Fibroblast of skin of left biceps (primary cell): ENCODE measurements around the gene CLSTN2.

Source experiments
- DNase-seq, 2 experiments: peaks; one replicate each; pipeline ENCODE4 v3.0.0-alpha.2; 2013; ENCODE audit warnings: low read depth in 2 of 2

The CLSTN2 gene

GRCh38 chr3:140546649-140547048 is 611.7 kb downstream of the CLSTN2 start:
- DNase-seq: no peak

DNA sequence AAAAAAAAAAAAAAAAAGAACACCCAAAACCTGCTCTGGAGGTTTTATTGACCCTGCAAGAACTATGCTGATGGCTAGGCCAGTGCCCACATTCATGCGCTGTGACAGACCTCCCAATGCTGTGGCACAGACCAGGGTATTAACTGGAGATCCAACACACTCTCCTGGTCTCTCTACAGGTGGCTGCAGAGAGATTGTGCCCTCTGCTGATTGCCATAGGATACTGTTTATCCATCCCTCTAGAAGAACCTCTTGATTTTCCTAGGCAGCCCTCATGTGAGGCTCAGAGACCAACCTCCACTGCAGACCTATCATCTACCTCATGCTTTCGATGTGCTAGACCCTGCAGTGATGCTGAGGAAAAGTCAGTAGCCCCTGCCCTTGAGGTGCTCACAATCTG is 617.4 kb downstream of the CLSTN2 start:
- no peak for DNase-seq

- DNase-seq: no peak
Observed at GRCh38 chr3:140552898-140553297, 617.9 kb downstream of the CLSTN2 start.

DNA sequence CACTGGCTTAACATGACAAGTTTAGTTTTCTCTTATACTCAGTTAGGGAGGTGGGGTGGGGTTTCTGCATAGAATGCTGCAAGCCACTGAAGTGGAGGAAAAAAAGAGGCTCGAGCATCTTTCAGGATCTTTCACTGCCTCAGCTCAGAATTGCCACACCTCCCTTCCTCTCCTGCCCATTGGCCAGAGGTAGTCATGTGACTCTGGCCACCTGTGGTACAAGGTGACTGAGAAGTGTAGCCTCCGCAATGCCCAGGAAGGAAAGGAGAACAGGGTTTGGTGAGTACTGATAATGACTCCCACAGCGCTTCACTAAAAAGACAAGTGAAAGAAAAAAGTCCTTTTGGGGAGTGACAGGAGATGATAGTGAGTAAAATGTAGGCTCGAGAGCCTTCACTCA is 618.6 kb downstream of the CLSTN2 start:
- no peak for DNase-seq

DNA sequence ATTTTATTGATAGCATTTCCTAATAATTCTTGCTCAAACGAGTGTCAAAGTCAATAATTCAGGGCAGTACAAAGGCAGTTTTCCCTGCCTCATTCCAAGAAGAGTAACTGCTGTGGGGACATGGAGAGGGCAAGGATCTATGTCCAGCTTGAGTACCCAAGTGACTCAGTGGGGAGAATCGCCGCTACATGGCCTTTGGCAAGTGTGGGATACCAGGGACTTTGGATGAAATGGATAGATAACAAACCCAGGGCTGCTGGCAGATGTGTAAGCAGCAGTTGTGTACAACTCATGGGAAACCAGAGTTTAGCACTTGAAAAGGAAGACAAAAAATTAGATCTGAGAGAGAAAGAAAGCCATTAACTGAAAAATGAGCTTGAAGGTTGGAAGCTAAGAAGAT is 620.7 kb downstream of the CLSTN2 start:
- DNase-seq: no peak

DNA sequence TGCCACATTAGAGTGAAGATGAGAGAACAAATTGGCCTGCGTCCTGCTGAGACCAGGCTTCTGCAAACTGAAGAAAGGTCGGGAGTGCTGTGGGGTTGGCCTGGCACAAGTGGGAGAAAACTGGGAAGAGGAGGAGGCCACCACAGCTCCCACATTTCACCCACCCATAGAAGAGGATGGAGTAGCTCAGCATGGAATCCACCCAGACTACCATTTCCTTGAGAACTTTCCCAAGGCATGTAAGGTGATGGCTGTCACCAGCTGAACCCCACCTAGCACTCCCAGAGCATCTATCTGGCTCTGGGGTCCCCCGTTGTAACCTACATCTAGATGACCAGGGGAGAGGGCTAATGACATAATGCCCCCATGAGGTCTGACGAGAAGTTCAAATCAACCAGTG is 622.5 kb downstream of the CLSTN2 start:
- no peak for DNase-seq

- DNase-seq: no peak
Observed at GRCh38 chr3:140559546-140559945, 624.6 kb downstream of the CLSTN2 start.

- DNase-seq: no peak
Observed at GRCh38 chr3:140563206-140563760, 628.3 kb downstream of the CLSTN2 start.

DNA sequence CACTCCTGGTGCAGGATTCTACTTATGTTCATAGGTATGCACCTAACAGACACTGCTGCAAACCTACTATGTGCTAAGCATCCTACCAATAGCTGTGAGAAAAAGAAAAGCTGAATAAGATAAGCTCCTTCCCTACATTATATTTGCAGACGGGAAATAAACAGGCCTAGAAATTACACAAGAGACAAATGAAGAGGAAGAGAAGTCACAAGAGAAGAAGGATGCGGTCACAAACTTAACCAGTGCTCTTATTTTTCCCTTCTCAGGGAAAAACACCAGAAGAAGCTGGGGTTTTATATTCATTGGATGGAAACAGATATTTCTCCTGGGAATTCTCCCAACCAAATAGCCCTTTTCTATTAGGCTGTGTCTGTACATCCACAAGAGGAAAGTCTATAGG is 633.1 kb downstream of the CLSTN2 start:
- no peak for DNase-seq

- no peak for DNase-seq
Observed at GRCh38 chr3:140568842-140569520, 634.0 kb downstream of the CLSTN2 start.

DNA sequence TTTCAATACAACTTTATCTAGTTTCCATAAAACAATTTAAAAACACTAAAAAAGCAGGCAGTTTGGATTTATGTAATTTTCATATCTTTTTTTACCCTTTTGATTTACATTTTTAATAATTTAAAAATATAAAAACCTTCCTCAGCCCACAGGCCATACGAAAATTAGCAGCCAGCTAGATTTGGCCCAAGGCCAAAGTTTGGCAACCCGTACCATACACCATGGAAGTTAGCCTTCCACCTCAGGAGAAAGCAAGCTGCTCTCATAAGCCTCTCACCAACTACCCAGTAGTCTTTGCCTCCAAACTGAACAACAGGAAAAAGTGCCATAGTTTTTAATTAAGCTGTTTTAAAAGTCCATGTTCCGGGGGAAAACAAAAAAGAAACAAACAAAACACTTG is 635.6 kb downstream of the CLSTN2 start:
- DNase-seq: no peak

DNA sequence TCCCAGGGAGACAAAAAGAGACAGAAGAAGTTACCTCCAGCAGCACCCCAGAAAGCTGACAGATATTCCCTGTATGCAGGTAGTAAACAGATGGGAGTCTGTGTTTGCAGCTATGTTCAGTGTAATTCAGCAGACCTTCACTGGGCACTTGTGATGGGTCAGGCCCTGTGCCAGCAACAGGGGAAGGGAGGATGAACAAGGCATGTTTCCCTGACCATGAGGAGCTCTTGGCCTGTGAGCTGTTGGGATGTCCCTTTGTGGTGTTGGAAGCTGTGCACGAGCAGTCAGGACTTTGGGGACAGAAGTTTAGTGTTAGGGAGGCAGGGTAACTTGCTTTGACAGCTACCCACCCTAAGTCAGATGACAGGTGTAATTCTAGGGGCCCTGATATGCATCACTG is 636.9 kb downstream of the CLSTN2 start:
- no peak for DNase-seq

- DNase-seq: no peak
Observed at GRCh38 chr3:140572334-140572733, 637.3 kb downstream of the CLSTN2 start.

GRCh38 chr3:140573011-140573410 is 638.0 kb downstream of the CLSTN2 start:
- DNase-seq: no peak

DNA sequence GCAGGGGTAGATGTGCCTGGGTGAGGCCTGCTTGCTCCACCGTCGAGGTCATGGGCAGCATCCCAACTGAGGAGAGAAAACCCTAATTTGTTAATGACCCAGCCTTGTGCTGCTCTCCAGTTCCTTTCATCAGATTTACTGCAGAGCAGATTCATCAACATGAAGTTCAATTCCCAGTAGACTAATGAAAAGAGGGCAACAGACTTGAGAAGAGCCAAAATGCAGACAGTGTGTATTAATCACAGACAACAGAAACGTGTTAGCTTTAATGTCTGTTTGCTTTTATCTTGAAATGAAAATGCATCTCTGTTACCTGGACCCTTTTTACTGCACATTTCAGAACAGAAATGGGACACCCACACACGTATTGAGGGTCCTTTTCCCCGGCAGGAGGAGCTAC is 639.4 kb downstream of the CLSTN2 start:
- no peak for DNase-seq

GRCh38 chr3:140576449-140576848 is 641.5 kb downstream of the CLSTN2 start:
- no peak for DNase-seq

GRCh38 chr3:140577911-140578310 is 642.9 kb downstream of the CLSTN2 start:
- no peak for DNase-seq

GRCh38 chr3:140579260-140579659 is 644.3 kb downstream of the CLSTN2 start:
- DNase-seq: no peak

GRCh38 chr3:140580746-140581145 is 645.8 kb downstream of the CLSTN2 start:
- no peak for DNase-seq

DNA sequence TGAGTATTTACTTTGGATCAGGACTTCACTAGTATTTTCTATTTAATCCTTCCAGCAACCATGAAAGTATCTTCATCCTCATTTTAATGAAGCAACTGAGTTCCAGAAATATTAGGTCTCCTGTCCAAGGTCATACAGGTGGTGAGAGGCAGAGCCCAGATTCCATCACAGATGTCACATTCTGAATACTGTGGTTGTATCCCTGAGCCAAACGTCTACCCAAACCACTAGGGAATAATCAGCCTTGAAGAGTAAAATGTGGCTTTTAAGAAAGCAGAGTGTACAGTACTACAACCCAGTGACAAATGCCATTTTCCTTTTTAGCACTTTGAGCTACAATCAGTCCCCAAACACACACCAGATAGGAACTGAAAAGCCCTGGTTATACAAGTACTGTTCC is 649.6 kb downstream of the CLSTN2 start:
- no peak for DNase-seq

- DNase-seq: peak; percentile 3 to 5
Observed at GRCh38 chr3:140585828-140586227, 650.8 kb downstream of the CLSTN2 start.

DNA sequence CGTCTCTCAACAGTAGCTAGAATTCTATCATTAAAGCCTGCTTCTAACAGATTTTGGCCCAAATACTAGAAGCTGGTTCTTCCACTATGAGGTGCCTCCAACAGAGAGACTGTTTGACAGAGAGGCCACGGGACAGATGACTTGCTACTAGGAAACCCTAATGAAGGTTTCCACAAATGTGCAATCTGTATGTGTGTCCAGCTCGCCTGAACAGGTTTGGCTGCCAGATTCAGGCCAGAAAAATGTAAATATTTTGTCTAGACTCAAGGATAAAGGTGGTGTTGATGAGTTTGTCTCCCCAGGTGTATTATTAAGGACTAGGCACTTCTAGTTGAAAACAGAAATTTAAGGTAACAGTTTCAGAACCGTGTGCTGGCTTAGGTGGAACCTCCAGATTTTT is 651.3 kb downstream of the CLSTN2 start:
- DNase-seq: no peak

DNA sequence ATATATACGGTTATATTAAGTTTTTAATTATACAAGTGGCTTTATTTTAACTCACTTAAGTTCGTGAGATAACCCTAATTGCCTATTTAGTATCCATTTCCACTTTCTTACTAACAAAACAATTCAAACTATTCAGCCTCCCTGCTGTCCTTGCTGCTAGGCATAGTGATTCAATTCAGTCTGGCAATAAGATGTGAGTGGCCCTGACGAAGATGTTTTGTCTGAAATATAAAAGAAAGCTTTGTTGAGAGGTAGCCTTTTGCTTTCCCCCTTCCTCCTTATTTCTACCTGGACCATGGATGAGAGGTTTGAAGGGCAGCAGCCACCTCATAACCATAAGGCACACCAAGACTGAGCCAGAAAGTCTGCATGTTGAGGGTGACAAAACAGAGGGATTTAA is 653.6 kb downstream of the CLSTN2 start:
- DNase-seq: no peak

- no peak for DNase-seq
Observed at GRCh38 chr3:140593766-140594165, 658.8 kb downstream of the CLSTN2 start.
